ENCODE results near the gene PARVG.
A peak's percentile ranks its signal among the peaks of the same experiment; 100 is the strongest.
"Not testable (repeated sequence)": the region's sequence is repeated elsewhere in the genome, so short reads cannot be mapped to it uniquely, and the experiment has no call there.

The PARVG gene

DNA sequence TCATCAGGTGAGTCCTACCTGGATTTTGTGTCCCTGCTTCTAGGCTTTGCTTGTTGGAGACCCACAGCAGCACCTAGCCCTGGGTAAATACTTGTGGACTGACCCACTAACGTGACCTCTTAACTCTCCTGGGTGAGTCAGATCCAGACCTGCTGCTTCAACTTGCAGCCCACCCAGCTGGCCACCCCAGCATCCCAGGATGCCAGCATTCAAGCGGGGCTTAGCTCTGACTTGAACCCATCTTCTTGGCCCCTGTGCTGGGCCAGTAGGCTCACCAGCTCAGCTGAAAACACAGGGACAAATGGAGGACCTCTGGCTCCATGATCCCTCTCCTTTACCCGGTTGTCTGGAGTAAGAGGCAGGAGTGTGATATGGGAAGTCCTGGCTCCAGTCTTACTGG, 33.5 kb downstream of the PARVG start:
- no peak for DNase-seq

DNA sequence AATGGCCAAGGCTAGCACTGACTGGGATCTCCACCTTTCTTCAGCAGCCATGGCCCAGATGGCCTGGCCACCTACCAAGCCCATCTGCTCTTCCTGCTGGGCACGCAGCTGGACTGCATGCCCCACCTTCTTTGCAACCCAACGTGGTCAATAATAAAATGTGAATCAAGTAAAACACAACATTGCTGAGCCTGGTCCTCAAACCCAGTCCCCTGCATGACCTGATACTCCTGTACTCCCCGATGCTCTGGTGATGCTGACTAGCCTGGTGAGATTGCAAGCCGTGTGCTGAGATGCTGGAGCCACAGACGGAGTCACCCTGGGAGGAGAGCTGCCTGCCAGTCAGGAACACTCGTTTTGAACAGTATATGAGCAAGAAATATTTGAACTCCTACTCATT, 34.0 kb downstream of the PARVG start:
- no peak for DNase-seq

DNA sequence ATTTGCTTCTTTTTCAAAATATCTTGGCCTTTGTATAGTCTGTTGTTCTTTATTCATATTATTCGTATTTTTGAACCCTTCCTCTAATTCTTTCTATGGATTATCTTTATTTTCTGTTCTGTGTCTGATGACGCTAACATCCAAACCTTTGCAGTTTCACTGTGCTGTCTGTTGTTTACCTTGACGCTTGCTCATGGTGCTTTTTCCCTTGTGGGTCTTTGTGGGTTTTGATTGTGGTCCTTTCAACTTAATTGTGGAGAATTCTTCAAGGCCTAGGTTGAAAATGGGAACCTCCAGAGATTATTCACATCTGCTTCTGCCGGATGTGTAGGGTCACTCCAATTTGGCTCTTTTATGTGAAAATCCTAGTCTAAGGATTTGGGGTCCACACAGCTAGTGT, 34.6 kb downstream of the PARVG start:
- DNase-seq = no peak

DNA sequence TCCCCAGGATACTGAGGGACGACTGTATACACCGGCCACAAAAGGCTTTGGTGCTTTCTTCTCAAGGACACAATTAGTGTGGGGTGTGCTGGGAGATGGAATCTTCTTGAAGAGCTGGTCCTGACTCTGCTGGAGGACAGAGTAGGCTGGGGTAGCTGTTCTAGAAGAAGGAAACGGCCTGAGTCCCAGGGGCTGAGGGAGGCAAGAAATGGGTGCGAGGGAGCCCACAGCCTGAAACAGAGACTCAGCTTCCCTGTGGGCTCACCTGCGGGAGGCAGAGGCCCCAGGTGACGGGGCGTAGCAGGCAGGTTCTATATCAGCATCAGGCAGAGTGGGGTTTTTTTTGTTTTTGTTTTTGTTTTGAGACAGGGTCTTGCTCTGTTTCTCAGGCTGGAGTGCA, 36.6 kb downstream of the PARVG start:
- DNase-seq = no peak

DNA sequence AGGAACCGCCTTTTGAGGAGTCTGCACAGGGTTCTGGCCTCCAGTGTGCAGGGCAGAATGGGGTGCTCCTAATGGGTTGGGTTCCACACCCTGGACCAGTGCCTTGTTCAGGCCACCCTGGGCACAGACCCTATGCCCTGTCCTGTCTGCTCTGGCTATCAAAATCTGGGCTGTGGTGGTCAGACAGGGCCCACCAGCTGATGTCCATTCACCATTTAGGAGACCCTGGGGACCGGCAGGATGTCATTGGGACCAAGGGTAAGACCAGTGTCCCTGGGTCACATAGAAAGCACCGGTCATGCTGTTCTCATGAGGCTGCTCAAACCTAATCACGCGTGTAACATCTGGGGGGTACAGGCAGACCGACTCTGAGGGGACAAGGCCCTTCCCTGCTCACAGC, 37.3 kb downstream of the PARVG start:
- DNase-seq = no peak

DNA sequence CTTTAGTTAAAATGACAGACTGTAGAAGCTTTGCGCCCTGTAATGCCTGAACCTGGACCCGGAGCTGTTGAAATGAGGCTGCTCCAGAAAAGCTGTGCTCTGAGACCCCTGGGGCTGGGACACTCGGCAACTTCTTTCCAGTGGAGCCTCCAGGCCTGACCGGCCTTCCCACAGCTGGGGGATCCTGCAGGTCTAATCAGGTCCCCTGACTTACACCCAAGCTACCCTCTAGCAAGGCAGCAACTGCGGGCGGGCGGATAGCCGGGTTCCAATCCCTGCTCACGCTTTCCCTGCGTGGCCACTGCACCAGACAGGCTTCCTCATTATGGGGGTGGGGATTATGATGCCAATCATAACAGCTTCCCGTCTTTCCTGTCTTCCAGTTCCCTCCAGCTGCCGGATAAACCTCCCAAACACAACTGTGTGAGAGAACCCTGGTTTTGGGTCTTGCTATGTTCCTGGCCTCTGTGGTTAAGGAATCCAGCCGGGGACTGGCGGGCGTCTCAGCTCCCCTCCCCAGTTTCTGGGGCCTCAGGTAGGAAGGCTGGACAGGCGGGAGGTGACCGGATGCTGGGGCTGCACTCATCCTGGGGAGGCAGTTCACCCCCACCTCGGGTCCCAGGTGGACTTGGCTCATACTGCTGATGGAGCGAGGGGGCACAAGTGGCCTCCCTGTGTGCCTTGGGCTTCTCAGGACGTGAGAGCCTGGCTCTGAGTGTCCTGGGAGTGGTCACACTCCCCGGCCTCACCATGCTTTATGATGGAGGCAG, 38.6 kb downstream of the PARVG start:
- no peak for DNase-seq

DNA sequence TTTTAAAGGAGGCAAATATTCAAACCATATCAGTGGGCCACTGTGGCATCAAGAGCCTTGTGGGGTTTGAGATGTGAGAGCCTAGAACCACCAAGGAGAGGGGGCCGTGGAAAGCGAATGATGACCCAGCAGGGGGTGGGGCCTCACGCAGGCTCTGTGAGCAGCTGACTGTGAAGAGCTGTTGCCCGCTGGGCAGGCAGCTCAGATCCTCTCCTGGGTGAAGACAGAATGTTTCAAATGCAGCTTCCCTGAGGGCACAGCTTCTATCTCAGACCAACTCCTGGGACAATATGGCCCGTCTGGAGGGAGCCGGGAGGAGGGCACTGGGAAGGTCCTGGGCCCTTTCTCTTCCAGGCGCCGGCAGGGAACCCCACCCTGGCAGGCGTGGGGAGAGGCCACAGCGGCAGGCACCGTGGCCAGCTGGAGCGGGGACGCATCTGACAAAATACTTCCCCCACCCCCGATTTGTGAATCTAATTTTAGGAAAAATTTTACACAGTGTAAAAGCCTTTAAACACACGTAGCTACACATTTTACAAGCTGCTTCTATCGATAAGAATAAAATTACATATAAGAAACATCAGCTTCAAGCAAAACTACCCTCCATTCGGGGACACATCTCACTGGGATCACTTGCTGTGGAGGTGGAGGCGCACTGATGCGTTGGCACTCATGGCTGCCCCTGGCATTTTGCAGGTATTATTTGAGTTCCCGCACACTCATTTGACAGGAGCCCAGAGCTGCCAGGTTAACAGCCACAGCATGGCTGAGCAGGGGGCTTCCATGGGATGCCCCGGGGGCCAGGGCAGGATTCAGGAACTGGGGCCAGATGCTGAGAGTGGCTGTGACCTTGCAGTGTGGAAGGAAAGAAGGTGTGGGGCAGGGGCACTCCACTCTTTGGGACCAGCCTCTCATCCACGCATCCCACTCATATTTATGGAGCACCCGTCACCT, 40.3 kb downstream of the PARVG start:
- no peak for DNase-seq

DNA sequence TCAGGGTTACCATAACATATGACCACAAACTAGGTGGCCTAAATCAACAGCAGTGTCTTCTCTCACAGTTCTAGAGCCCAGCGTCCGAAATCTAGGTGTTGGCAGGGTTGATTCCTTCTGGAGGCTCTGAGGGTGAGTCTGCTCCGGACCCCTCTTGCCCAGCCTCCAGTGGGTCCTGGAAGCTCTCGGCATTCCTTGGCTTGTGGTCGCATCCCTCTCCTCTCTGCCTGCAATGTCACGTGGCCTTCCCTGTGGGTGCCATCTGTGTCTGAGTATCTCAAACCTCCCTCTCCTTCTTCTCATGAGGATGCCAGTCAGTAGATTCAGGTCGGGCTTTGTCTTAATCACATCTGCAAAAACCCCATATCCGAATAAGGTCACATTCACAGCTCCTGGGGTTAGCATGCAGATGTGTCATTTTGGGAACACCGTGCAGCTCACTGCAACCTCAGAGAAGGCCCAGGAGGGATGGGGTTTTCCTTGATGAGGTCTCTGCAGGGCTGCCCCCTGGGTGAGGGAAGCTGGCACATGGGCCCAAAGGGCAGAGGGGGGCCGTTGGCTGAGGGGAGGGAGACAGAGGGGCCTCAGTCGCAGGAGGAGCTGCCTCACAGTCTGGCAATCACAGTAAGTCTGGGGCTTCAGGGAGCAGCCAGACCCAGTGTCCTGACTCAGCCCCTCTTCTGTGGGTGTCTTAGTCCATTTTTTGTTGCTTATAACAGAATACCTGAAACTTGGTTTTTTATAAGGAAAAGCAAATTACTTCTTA, 41.2 kb downstream of the PARVG start:
- no peak for DNase-seq

DNA sequence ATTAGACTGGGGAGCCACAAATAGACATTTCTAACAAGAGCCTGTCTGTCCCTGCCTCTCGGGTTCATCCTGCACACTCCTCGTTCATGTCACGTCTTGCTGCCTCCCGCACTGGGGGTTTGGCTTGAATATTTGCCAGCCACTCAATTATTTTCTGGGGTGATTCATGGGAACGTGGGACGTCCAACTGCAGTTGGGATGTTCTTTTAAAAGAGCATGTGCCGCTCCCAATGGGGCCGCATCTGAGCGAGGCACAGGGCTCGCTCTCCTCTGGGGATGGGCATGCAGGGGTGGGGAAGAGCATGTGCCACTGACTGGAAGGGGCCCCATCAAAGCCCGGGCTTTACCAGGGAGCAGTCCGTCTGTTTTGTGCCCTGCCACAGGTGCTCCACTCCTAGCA, 43.4 kb downstream of the PARVG start:
- DNase-seq = no peak

DNA sequence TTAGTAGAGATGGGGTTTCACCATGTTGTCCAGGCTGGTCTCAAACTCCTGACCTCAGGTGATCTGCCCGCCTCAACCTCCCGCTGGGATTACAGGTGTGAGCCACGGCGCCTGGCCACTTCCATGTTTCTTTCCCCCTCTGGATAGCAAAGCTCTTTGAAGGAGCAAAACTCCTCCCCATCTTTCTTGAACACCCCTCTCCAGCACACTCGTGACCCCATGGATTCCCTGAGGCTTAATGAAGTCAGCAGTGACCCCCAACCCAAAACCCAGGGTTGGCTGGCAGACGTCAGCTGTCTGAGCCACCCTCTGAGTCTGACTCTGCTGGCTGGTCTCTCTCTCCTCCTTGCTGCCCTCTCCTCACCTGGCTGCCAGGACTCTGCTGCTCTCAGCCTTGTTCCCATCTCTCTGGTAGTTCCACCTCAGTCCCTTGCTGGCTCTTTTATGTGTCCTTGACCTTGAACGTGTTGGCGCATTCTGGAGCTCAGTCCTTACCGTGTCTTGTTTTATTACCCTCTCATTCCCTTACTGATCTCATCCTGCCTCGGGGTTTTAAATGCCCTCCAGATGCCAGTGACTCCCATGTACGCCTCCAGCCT, 44.5 kb downstream of the PARVG start:
- DNase-seq = no peak

DNA sequence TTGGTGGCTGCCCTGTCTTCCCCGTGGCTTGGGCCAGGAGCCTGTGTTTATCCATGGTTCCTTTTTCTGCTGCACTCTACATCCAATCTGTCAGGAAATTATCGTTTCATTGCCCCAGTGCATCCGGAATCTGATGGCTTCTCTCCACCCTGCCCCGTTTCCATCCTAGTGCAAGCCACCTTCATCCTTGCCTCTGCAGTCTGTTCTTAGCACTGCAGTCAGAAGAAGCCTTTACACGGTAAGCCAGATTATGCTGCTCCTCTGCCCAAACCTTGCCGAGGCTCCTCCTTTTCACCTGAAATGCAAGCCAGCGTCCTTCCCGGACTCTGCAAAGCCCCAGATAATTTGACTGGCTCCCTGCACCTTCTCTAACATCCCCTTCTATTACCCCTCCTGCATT, 45.1 kb downstream of the PARVG start:
- no peak for DNase-seq

DNA sequence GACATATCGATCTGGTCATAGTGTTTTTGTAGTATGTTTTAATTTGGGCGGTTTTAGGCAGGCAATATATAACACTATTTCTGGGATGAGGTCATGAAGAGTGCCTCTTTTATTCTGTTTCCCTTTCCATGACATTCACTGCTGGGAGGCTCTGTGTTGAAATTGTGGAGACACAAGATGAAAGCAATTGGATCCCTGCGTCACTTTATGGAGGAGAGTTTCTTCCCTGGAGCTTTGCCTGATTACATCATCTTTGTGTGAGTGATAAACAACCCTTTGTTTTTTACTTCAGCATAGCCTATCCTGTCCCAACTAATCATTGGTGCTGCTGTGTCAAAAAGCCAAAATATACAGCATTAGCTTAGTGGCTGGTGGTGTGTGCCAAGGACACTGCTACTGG, 48.6 kb downstream of the PARVG start:
- DNase-seq = no peak

DNA sequence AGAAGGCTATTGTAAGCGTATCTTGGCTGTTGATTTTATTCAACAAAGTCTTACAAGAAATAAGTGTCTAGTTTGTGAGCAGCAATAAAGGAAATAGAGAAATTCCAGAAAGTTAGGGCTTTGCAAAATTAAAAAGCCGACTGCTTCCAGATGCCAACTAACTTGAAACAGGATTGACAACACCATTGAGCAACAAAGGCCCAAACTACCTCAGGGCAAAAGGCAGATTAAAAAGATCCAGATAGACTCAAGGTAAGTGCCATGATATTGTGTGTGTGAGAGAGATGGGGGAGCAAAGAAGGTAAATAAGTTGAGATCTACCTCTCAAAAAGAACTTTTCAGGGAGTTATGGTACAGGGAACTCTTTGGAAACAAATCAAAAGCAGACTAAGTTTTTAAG, 49.1 kb downstream of the PARVG start:
- no peak for DNase-seq

DNA sequence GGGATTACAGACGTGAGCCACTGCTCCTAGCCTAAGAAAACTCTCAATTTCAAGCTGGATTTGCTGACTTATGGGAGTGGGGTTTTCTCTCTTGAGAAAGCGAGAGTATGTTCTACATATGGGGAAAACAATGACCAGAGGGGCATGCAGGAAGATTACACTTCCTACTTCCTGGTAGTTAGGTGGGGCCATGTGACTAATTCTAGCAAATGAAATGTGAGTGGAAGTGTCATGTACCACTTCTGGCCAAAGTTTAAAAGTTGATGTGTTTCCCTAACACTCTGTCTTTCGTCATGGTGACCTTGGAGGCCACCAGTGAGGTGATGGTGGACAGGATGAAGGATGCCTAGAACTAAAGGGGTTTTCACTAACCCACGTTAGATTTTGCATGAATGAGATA, 50.5 kb downstream of the PARVG start:
- no peak for DNase-seq

DNA sequence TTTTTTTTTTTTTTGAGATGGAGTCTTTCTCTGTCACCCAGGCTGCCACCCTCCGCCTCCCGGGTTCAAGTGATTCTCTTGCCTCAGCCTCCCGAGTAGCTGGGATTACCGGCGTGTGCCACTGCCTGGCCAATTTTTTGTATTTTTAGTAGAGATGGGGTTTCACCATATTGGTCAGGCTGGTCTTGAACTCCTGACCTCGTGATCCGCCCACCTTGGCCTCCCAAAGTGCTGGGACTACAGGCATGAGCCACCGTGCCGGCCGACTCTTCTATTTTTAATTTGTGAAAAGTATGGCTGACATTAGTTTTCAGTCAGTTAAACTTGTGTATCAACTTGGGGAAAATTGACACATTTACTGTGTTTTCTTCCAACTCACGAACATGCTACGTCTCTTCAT, 53.6 kb downstream of the PARVG start:
- DNase-seq = not testable (repeated sequence)

DNA sequence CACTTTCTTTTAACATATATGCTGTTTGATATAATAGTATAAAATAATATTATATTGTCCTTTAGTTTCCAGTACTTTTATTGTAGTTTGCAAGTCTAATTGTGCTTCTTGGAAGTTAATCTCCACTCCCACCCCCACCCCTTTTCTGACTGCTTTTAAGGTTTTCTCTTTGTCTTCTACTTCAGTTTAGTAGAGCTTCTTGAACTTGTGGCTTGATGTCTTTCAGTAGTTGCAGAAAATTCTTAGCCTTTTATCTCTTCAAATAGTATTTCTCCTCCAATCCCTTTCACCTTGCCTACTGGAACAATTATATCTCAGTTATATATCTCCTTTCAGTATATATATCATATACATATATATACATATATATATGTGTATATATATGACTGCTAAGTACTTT, 56.6 kb downstream of the PARVG start:
- no peak for DNase-seq

DNA sequence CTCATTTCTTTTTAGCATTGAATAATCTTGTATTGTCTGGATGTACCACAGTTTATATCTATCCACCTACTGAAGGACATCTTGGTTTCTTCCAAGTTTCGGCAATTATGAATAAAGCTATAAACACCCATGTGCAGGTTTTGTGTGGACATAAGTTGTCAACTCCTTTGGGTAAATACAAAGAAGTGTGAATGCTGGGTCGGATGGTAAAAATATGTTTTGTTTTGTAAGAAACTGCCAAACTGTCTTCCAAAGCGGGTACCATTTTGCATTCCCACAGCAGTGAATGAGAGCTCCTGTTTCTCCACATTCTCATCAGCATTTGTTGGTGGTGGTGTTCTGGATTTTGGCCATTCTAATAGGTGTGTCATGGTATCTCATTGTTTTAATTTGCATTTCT, 60.4 kb downstream of the PARVG start:
- DNase-seq = not testable (repeated sequence)

DNA sequence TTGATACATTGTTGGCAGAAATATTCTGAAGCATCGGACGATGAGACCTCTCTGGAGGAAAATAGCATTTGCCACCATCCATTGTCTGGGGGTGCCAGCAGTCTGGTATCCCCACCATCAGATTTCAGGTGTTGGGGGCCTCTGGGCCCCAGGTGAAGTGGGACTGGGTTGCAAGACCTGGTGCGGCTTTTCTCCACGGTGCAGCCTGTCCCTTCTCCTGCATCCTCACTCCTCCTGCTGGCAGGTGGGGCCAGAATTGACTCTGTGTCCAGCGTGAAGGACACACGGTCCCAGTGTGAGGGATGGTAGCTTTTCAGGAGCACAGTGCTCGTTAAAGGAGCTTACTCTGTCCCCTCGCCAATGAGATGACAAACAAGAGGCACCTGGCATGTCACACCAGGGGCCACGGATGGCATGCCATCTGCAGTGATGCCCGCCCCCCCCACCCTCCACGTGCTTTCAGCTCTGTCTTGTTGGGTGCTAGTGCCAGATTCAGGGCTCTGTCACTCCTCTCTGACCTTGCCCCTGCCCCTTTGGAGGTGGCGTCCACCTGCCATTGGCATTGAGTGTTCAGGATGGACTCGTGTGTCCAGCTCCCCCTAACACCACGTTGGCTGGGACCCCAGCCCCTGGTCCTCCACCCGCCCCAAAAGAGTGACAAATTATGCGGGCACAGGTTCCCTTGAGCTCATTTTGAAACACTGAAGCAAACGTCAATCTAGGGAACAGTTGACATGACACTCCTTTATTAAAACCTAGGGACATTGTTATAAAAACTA, 62.4 kb downstream of the PARVG start:
- peak in 1 of 3 experiments; percentile 2 for DNase-seq

DNA sequence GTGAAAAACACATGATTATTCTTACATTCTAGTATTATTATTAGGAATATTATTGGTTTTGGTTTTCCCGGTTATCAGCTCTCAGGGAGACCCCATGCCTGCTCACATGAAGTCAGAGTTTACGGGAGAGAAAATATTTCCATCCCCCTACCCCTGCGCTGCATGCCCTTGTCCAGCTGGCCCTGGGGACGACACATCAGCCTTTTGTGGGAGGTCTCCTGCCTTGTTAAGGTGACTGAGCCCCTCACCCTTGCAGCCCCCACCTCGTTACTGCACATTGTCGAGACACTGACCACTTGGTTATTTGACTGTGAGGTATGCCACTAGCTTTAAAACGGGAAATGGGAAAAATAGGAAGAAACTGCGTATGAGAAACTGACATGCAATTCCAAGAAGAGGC, 63.0 kb downstream of the PARVG start:
- no peak for DNase-seq

DNA sequence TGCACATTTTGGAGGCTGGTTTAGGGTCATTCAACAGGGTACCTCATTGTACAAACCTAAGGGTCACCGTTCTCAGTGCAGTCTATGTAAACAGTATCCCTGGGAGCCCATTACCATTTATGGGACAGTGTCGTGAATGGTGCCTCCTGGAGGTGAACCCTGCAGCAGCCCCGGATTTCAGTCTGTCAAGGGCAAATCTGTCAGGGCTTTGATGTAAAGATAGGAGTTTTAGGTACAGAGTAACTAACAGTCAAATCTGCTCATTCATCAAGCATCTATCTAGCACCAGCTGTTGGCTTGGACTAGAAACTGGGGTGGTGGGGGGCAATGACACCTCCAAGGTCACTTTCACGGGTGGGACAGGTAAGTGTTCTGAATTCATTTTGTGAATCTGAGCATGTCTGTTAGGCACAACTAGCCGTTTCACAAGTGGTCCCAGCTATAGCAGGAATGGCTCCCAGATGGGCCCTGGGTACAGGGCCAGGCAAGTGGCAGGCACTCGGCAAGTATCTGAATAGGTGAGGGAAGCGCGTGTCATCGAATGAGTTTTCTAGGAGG, 63.6 kb downstream of the PARVG start:
- DNase-seq = no peak

DNA sequence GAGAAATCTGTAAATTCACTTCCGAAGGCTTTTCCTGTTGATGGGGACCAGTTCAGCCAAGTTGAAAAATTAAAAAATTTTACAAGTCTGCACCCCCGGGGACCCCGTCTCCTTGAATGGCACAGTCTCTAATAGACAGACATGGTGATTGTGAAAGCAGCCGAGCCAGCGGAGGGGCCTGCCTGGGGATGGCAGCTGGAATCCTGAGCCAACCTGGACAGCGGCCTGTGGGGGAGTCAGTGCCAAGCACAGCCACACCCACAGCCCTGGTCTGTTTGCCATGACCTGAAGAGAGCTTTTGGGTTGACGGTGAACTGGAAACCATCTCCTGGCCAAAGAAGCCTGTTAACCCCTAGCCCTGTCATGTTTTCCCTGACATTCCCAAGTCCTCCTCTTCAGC, 64.7 kb downstream of the PARVG start:
- DNase-seq = no peak

DNA sequence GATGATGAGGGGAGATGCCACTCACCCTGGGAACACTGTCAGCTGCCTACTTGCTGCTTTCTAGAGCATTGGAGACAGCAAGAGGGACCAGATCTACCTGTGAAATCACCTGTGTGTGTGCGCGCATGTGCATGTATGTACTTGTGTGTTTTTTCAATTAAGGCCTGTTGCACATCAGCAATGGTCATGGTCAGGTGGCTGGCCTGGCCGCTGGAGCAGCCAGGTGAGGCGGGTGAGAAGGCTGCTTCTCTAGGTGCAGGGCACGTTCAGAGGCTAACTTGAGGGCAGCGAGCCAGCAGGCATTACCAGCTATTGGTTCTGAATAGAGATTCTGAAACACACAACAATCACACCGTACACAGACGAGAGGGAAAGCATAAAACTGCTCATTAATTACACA, 65.1 kb downstream of the PARVG start:
- DNase-seq = no peak
